ENCODE data around the gene MAIP1.

MAIP1 gene

GRCh38 chr2:199929262-199929661, 26.1 kb upstream of the MAIP1 start:
- Mint-ChIP-seq H3K9me3 (no peaks in the 10 kb centered on the region), H3K4me1 (peaks cover 4% of the 10 kb centered on the region), H3K36me3 (ENCODE audit: low read depth) (peaks cover 50% of the 10 kb centered on the region), H3K4me3 (no peak overlapping the region), H3K27me3 (no peaks in the 10 kb centered on the region), H3K27ac (no peak overlapping the region)
- ATAC-seq (no peak), DNase-seq (no peak)

- no peak for ATAC-seq
- peaks cover 2% of the 10 kb centered on the region for H3K4me1 Mint-ChIP-seq
- H3K9me3 Mint-ChIP-seq: no peaks in the 10 kb centered on the region
- H3K27me3 Mint-ChIP-seq: no peaks in the 10 kb centered on the region
- no peak overlapping the region for H3K27ac Mint-ChIP-seq
- no peak overlapping the region for H3K4me3 Mint-ChIP-seq
- peaks cover 41% of the 10 kb centered on the region for H3K36me3 Mint-ChIP-seq (ENCODE audit: low read depth)
- no peak for DNase-seq
These were observed 23.0 kb upstream of the MAIP1 start for GRCh38 chr2:199932312-199932855.

GRCh38 chr2:199933466-199933865, 21.9 kb upstream of the MAIP1 start:
- Mint-ChIP-seq H3K27ac (no peak overlapping the region), H3K27me3 (no peaks in the 10 kb centered on the region), H3K36me3 (ENCODE audit: low read depth) (peaks cover 44% of the 10 kb centered on the region), H3K4me3 (no peak overlapping the region), H3K4me1 (peaks cover 2% of the 10 kb centered on the region), H3K9me3 (no peaks in the 10 kb centered on the region)
- no peak for ATAC-seq
- no peak for DNase-seq

- no peak overlapping the region for H3K4me3 Mint-ChIP-seq
- H3K4me1 Mint-ChIP-seq: peaks cover 8% of the 10 kb centered on the region
- ATAC-seq (no peak), DNase-seq (no peak)
- no peaks in the 10 kb centered on the region for H3K9me3 Mint-ChIP-seq
- no peak overlapping the region for H3K27ac Mint-ChIP-seq
- H3K36me3 Mint-ChIP-seq (ENCODE audit: low read depth): peaks cover 30% of the 10 kb centered on the region
- H3K27me3 Mint-ChIP-seq: no peaks in the 10 kb centered on the region
These were observed 18.8 kb upstream of the MAIP1 start for GRCh38 chr2:199936554-199936953.

GRCh38 chr2:199940373-199940772, 15.0 kb upstream of the MAIP1 start:
- no peaks in the 10 kb centered on the region for H3K27me3 Mint-ChIP-seq
- no peak overlapping the region for H3K4me3 Mint-ChIP-seq
- H3K27ac Mint-ChIP-seq: no peak overlapping the region
- H3K36me3 Mint-ChIP-seq (ENCODE audit: low read depth): peaks cover 27% of the 10 kb centered on the region
- ATAC-seq: no peak
- no peaks in the 10 kb centered on the region for H3K9me3 Mint-ChIP-seq
- peaks cover 6% of the 10 kb centered on the region for H3K4me1 Mint-ChIP-seq
- no peak for DNase-seq

- H3K4me3 Mint-ChIP-seq: no peak overlapping the region
- H3K27me3 Mint-ChIP-seq: no peaks in the 10 kb centered on the region
- no peaks in the 10 kb centered on the region for H3K9me3 Mint-ChIP-seq
- no peak overlapping the region for H3K27ac Mint-ChIP-seq
- ATAC-seq (no peak), DNase-seq (no peak)
- peaks cover 6% of the 10 kb centered on the region for H3K4me1 Mint-ChIP-seq
- H3K36me3 Mint-ChIP-seq (ENCODE audit: low read depth): peaks cover 30% of the 10 kb centered on the region
These were observed 12.0 kb upstream of the MAIP1 start for GRCh38 chr2:199943373-199943772.

- DNase-seq (no peak), ATAC-seq (no peak)
- H3K36me3 Mint-ChIP-seq (ENCODE audit: low read depth): peaks cover 33% of the 10 kb centered on the region
- H3K4me1 Mint-ChIP-seq: peaks cover 8% of the 10 kb centered on the region
- no peaks in the 10 kb centered on the region for H3K9me3 Mint-ChIP-seq
- no peak overlapping the region for H3K27ac Mint-ChIP-seq
- no peak overlapping the region for H3K4me3 Mint-ChIP-seq
- H3K27me3 Mint-ChIP-seq: no peaks in the 10 kb centered on the region
These were observed 9.2 kb upstream of the MAIP1 start for GRCh38 chr2:199946196-199946595.

- Mint-ChIP-seq H3K36me3 (ENCODE audit: low read depth) (peaks cover 33% of the 10 kb centered on the region), H3K4me1 (peaks cover 12% of the 10 kb centered on the region), H3K27ac (no peak overlapping the region), H3K9me3 (no peaks in the 10 kb centered on the region), H3K4me3 (no peak overlapping the region), H3K27me3 (no peaks in the 10 kb centered on the region)
- DNase-seq: no peak
- ATAC-seq: no peak
These were observed 8.5 kb upstream of the MAIP1 start for GRCh38 chr2:199946836-199947235.

- Mint-ChIP-seq H3K9me3 (no peaks in the 10 kb centered on the region), H3K27ac (peak overlapping the region; percentile 28), H3K4me3 (no peak overlapping the region), H3K4me1 (peaks cover 39% of the 10 kb centered on the region), H3K36me3 (ENCODE audit: low read depth) (peaks cover 27% of the 10 kb centered on the region), H3K27me3 (no peaks in the 10 kb centered on the region)
- DNase-seq (no peak), ATAC-seq (no peak)
These were observed 5.0 kb upstream of the MAIP1 start for GRCh38 chr2:199950396-199950795.

- no peak for DNase-seq
- Mint-ChIP-seq H3K36me3 (ENCODE audit: low read depth) (peaks cover 24% of the 10 kb centered on the region), H3K27me3 (no peaks in the 10 kb centered on the region), H3K4me1 (peaks cover 39% of the 10 kb centered on the region), H3K27ac (no peak overlapping the region), H3K4me3 (no peak overlapping the region), H3K9me3 (no peaks in the 10 kb centered on the region)
- ATAC-seq: no peak
These were observed 4.4 kb upstream of the MAIP1 start for GRCh38 chr2:199951023-199951422.

GRCh38 chr2:199955007-199955338, 409 bp upstream of the MAIP1 start:
- H3K4me3 Mint-ChIP-seq: peak overlapping the region; percentile 99
- no peaks in the 10 kb centered on the region for H3K27me3 Mint-ChIP-seq
- peak; percentile 62 for ATAC-seq
- H3K4me1 Mint-ChIP-seq: peaks cover 61% of the 10 kb centered on the region
- no peak for DNase-seq
- peaks cover 22% of the 10 kb centered on the region for H3K36me3 Mint-ChIP-seq (ENCODE audit: low read depth)
- peak overlapping the region; percentile 95 for H3K27ac Mint-ChIP-seq
- H3K9me3 Mint-ChIP-seq: no peaks in the 10 kb centered on the region

- no peaks in the 10 kb centered on the region for H3K27me3 Mint-ChIP-seq
These were observed 639 bp downstream of the MAIP1 start for GRCh38 chr2:199956062-199956380.

GRCh38 chr2:199958014-199958413, 2.6 kb downstream of the MAIP1 start:
- Mint-ChIP-seq H3K36me3 (ENCODE audit: low read depth) (peaks cover 36% of the 10 kb centered on the region), H3K27ac (no peak overlapping the region), H3K4me3 (peak overlapping the region; percentile 99), H3K9me3 (no peaks in the 10 kb centered on the region), H3K27me3 (no peaks in the 10 kb centered on the region), H3K4me1 (peaks cover 50% of the 10 kb centered on the region)
- ATAC-seq: no peak
- DNase-seq: no peak

More at GRCh38 chr2:199956062-199956380, 639 bp downstream of the MAIP1 start:
- ATAC-seq (no peak), DNase-seq (no peak)
- no peaks in the 10 kb centered on the region for H3K9me3 Mint-ChIP-seq
- H3K4me3 Mint-ChIP-seq: peak overlapping the region; percentile 99
- H3K27ac Mint-ChIP-seq: peak overlapping the region; percentile 95
- peaks cover 56% of the 10 kb centered on the region for H3K4me1 Mint-ChIP-seq
- H3K36me3 Mint-ChIP-seq (ENCODE audit: low read depth): peaks cover 24% of the 10 kb centered on the region

GRCh38 chr2:199962203-199962602, 6.8 kb downstream of the MAIP1 start:
- Mint-ChIP-seq H3K9me3 (no peaks in the 10 kb centered on the region), H3K4me3 (no peak overlapping the region), H3K27ac (peak overlapping the region; percentile 20), H3K4me1 (peaks cover 24% of the 10 kb centered on the region), H3K36me3 (ENCODE audit: low read depth) (peaks cover 52% of the 10 kb centered on the region), H3K27me3 (no peaks in the 10 kb centered on the region)
- peak; percentile 68 for ATAC-seq
- no peak for DNase-seq

- Mint-ChIP-seq H3K4me1 (peaks cover 9% of the 10 kb centered on the region), H3K4me3 (no peak overlapping the region), H3K36me3 (ENCODE audit: low read depth) (peaks cover 31% of the 10 kb centered on the region), H3K27me3 (no peaks in the 10 kb centered on the region), H3K9me3 (no peaks in the 10 kb centered on the region), H3K27ac (no peak overlapping the region)
- DNase-seq (no peak), ATAC-seq (no peak)
These were observed 11.0 kb downstream of the MAIP1 start for GRCh38 chr2:199966405-199966804.

- no peaks in the 10 kb centered on the region for H3K9me3 Mint-ChIP-seq
- peaks cover 6% of the 10 kb centered on the region for H3K4me1 Mint-ChIP-seq
- DNase-seq (no peak), ATAC-seq (no peak)
- H3K27ac Mint-ChIP-seq: no peak overlapping the region
- H3K27me3 Mint-ChIP-seq: no peaks in the 10 kb centered on the region
- peaks cover 27% of the 10 kb centered on the region for H3K36me3 Mint-ChIP-seq (ENCODE audit: low read depth)
- H3K4me3 Mint-ChIP-seq: no peak overlapping the region
These were observed 11.6 kb downstream of the MAIP1 start for GRCh38 chr2:199966976-199967375.
